K562 (cell line): ENCODE data around the gene PHF12. TPM values are rescaled to one million over a fixed set of nuclear protein-coding genes. Genes with fewer than 3 reads are reported as not detected.

Experiments
- ATAC-seq: fragments of 200-7000 bp; cut with Tn5 transposase; 3 replicates; pipeline ENCODE4 v1.9.1; 2020; ENCODE audit warnings: moderate library complexity
- BruUV-seq: library from RNA; stranded (reverse); fragments of 400-500 nt; replicated peaks from 2 replicates; lab custom pipeline; 2021; lab: Mats Ljungman, UMichigan
- CTCF ChIA-PET: fragments of 300-600 bp; formaldehyde crosslinking; extraction: SDS; loops from one replicate; lab custom pipeline; 2021; ENCODE audit warnings: low intra/inter-chr PET ratio; lab: Yijun Ruan, JAX
- POLR2A ChIA-PET: fragments of 300-600, 350-650 bp; sonication (Branson Sonifier 250); formaldehyde crosslinking; extraction: SDS; loops from one replicate; lab custom pipeline; 2021; ENCODE audit warnings: antibody characterized with exemption, inconsistent platforms; lab: Yijun Ruan, JAX
- DNase-seq, 4 experiments: peaks; one replicate each; pipeline versions ENCODE4 v3.0.0 to v3.0.0-alpha.2; 2011 to 2018; ENCODE audit warnings: low spot score in 3 of 4, mixed read lengths in 3 of 4; ENCODE audit errors: extremely low read depth in 1 of 4
- FAIRE-seq: peaks from 2 replicates; lab custom pipeline; 2011; peaks lifted over from hg19 to GRCh38; lab: Jason Lieb, UNC
- H2AFZ ChIP-seq: 2 replicates; pipeline ENCODE4 v1.6.0; 2011; ENCODE audit warnings: low read depth, low read length, control low read depth, inconsistent platforms
- H3K27ac ChIP-seq: fragments of 200-600 bp; 3 replicates; pipeline ENCODE4 v1.8.0; 2011; ENCODE audit warnings: low read depth, mild to moderate bottlenecking, control low read depth, inconsistent platforms, low read length, moderate library complexity, mixed read lengths; ENCODE audit errors: extremely low read depth
- H3K27me3 ChIP-seq, 2 experiments: fragments of 300-600 bp in 1 of 2; 2 replicates in 1 of 2; 3 replicates in 1 of 2; pipeline versions ENCODE4 v1.6.0 to v1.8.0; 2011; ENCODE audit warnings: inconsistent platforms in 2 of 2, low read length in 2 of 2, mild to moderate bottlenecking in 1 of 2, mixed read lengths in 1 of 2, moderate library complexity in 1 of 2; ENCODE audit not compliant: control insufficient read depth in 2 of 2, insufficient read depth in 2 of 2
- H3K36me3 ChIP-seq: fragments of 300-600 bp; 3 replicates; pipeline ENCODE4 v1.8.0; 2011; ENCODE audit warnings: mild to moderate bottlenecking, low read length, inconsistent platforms; ENCODE audit not compliant: control insufficient read depth, insufficient read depth
- H3K4me1 ChIP-seq, 2 experiments: fragments of 200-600 bp in 1 of 2; replicated peaks in 1 of 2; 2 replicates in 1 of 2; 3 replicates in 1 of 2; pipeline versions ENCODE4 v1.5.1 to v1.8.0; 2011; ENCODE audit warnings: inconsistent platforms in 2 of 2, low read length in 2 of 2, mild to moderate bottlenecking in 1 of 2, mixed read lengths in 1 of 2, moderate library complexity in 1 of 2; ENCODE audit not compliant: control insufficient read depth in 2 of 2, insufficient read depth in 2 of 2
- H3K4me2 ChIP-seq: 2 replicates; pipeline ENCODE4 v1.6.1; 2011; ENCODE audit warnings: low read length, control low read depth, inconsistent platforms, mixed read lengths; ENCODE audit not compliant: insufficient read depth
- H3K4me3 ChIP-seq: fragments of 200-600 bp; sonication (generic), shearing (Covaris generic); 2 replicates; pipeline ENCODE4 v1.5.1; 2016; ENCODE audit warnings: control low read depth, inconsistent platforms
- H3K79me2 ChIP-seq: fragments of 200-600 bp; 3 replicates; pipeline ENCODE4 v1.8.0; 2011; ENCODE audit warnings: low read length, inconsistent platforms; ENCODE audit not compliant: control insufficient read depth, insufficient read depth
- H3K9ac ChIP-seq, 2 experiments: 2 replicates each; pipeline versions ENCODE4 v1.6.0 to v1.6.1; 2011; ENCODE audit warnings: low read depth in 2 of 2, low read length in 2 of 2, control low read depth in 1 of 2, inconsistent platforms in 1 of 2, mild to moderate bottlenecking in 1 of 2, mixed read lengths in 1 of 2; ENCODE audit not compliant: insufficient read depth in 1 of 2
- H3K9me1 ChIP-seq: one replicate; pipeline ENCODE4 v1.6.0; 2011; ENCODE audit warnings: inconsistent platforms, mild to moderate bottlenecking, low read length, moderate library complexity; ENCODE audit not compliant: control insufficient read depth, insufficient read depth
- H3K9me3 ChIP-seq: replicated peaks from 2 replicates; pipeline ENCODE4 v1.5.1; 2011; ENCODE audit warnings: low read depth, low read length, inconsistent platforms; ENCODE audit not compliant: control insufficient read depth, insufficient read depth
- H4K20me1 ChIP-seq: replicated peaks from 2 replicates; pipeline ENCODE4 v1.6.1; 2011; ENCODE audit warnings: low read length, inconsistent platforms, mixed read lengths; ENCODE audit not compliant: control insufficient read depth, insufficient read depth
- NFIC ChIP-seq: fragments of 450-650 bp; IDR thresholded peaks from 2 replicates; pipeline ENCODE4 v1.6.1; 2017; ENCODE audit warnings: mild to moderate bottlenecking, inconsistent platforms
- WGBS: fragments of 100-300 bp; shearing (Covaris generic); methylation state at CpG from one replicate; pipeline ENCODE4 v1.1.6; 2016; ENCODE audit warnings: low coverage, mixed read lengths; ENCODE audit not compliant: insufficient coverage; ENCODE audit errors: missing lambda C conversion rate; 5-methylcytosine and 5-hydroxymethylcytosine counted together
- in situ Hi-C: fragments of 300-500 bp; cut with MboI; formaldehyde crosslinking; loops from 4 replicates; pipeline ENCODE4 v1.15.0; 2018; ENCODE audit warnings: inconsistent platforms, mixed read lengths
- intact Hi-C: fragments of 100-400 bp; cut with micrococcal nuclease; formaldehyde crosslinking; loops from 2 replicates; pipeline ENCODE4 v1.14.2; 2022
- polyA plus RNA-seq, 8 experiments: library from polyadenylated mRNA; depleted of rRNA in 4 of 8; stranded (reverse) in 5 of 8; unstranded in 3 of 8; fragments of >200 nt; fragmentation: Nextera tagmentation in 2 of 8; fragmentation: Illumina TruSeq in 1 of 8; extraction: Ambion mirVana in 2 of 8; extraction: Trizol in 1 of 8; gene quantifications; 2 replicates each; pipeline versions ENCODE4 v1.2.1 to v1.2.3, GENCODE V29; 2011 to 2014; ENCODE audit warnings: inconsistent platforms in 1 of 8, missing spikeins in 1 of 8
- total RNA-seq, 7 experiments: library from RNA; depleted of rRNA in 6 of 7; stranded (reverse); fragments of >200 nt in 6 of 7; fragmentation: Illumina TruSeq in 2 of 7; extraction: Trizol in 2 of 7; gene quantifications; 2 replicates each; pipeline versions ENCODE4 v1.2.1 to v1.2.3, GENCODE V29; 2011 to 2021; ENCODE audit warnings: low replicate concordance in 1 of 7
- TF ChIP-seq, protein P1 (sequence below): fragments of 250-450 bp; sonication (Bioruptor Pico); IDR thresholded peaks from 2 replicates; pipeline ENCODE4 v1.5.0; 2020; ENCODE audit warnings: mild to moderate bottlenecking, borderline replicate concordance
- TF ChIP-seq, protein P2 (sequence below): fragments of 250-450 bp; sonication (Bioruptor Pico); IDR thresholded peaks from 2 replicates; pipeline ENCODE4 v1.5.0; 2022; ENCODE audit warnings: mild to moderate bottlenecking
- TF ChIP-seq, protein P3 (sequence below), 2 experiments: fragments of 450-650 bp; IDR thresholded peaks; 2 replicates each; pipeline ENCODE4 v1.6.1; 2016

PHF12 gene
- total and polyA plus RNA-seq, 9 of the 15 experiments (the other 6 are each of a cell fraction or from before 2014, with no cell fraction given): 0.82 to 31.3 (median 13.5) TPM

DNA sequence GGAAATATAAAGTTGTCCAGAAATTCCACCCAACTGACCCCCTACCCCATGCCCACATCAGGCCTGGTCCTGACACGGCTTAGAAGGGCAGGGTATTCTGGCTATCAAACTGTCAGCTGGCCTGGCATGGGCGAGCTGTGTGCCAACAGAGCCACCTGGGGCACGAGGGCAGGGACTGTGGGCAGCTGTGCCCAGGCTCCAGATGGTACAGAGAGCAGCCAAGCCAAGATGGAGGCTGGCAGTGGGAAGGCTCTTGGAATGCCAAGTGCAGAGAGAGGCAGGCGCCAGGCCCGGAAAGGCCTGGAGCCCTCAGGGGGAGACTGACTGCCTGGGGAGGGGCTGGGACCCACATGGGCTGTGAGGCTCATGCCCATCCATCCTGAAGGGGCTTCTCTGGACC lies 24.3 kb upstream of the PHF12 start (continued):
- TF ChIP-seq, protein P1, sequence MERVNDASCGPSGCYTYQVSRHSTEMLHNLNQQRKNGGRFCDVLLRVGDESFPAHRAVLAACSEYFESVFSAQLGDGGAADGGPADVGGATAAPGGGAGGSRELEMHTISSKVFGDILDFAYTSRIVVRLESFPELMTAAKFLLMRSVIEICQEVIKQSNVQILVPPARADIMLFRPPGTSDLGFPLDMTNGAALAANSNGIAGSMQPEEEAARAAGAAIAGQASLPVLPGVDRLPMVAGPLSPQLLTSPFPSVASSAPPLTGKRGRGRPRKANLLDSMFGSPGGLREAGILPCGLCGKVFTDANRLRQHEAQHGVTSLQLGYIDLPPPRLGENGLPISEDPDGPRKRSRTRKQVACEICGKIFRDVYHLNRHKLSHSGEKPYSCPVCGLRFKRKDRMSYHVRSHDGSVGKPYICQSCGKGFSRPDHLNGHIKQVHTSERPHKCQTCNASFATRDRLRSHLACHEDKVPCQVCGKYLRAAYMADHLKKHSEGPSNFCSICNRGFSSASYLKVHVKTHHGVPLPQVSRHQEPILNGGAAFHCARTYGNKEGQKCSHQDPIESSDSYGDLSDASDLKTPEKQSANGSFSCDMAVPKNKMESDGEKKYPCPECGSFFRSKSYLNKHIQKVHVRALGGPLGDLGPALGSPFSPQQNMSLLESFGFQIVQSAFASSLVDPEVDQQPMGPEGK (CRISPR knock-in tag): no peak
- TF ChIP-seq NFIC: no peak
- TF ChIP-seq, protein P2, sequence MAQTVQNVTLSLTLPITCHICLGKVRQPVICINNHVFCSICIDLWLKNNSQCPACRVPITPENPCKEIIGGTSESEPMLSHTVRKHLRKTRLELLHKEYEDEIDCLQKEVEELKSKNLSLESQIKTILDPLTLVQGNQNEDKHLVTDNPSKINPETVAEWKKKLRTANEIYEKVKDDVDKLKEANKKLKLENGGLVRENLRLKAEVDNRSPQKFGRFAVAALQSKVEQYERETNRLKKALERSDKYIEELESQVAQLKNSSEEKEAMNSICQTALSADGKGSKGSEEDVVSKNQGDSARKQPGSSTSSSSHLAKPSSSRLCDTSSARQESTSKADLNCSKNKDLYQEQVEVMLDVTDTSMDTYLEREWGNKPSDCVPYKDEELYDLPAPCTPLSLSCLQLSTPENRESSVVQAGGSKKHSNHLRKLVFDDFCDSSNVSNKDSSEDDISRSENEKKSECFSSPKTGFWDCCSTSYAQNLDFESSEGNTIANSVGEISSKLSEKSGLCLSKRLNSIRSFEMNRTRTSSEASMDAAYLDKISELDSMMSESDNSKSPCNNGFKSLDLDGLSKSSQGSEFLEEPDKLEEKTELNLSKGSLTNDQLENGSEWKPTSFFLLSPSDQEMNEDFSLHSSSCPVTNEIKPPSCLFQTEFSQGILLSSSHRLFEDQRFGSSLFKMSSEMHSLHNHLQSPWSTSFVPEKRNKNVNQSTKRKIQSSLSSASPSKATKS (CRISPR knock-in tag): no peak

DNA sequence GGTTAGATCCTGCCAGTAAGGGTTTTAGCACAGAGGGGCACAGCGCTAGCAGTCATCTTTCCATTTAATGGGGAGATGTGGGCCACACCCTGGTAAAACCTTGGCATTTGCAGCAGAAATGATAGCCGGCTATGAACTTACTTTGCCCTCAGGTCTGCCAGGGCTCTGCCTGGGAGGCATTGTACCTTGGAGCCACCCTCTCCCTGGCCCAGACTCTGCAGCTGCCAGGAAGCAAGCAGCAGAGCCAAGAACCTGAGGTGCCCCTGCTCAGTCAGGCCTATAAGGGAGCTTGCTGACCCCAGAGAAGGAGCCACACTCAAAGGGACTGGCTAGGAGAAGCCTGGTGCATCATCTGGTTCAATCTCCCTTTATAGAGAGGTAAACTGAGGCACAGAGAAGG lies 23.7 kb upstream of the PHF12 start:
- Histone ChIP-seq H3K4me2 (no peak overlapping the region), H3K79me2 (no peaks in the 10 kb centered on the region), H3K9ac (no peak overlapping the region), H3K4me3 (no peak overlapping the region), H4K20me1 (peaks cover 44% of the 10 kb centered on the region), H3K27me3 (peaks cover 29 to 58% of the 10 kb centered on the region in 2 experiments; a peak in 4 of 5 replicates), H2AFZ (no peak overlapping the region), H3K9me1 (peaks cover 5% of the 10 kb centered on the region), H3K4me1 (peaks cover 0 to 3% of the 10 kb centered on the region in 2 experiments; a peak in 3 of 5 replicates), H3K9me3 (no peaks in the 10 kb centered on the region), H3K36me3 (no peaks in the 10 kb centered on the region), H3K27ac (no peak overlapping the region; the same call in 2 of the 3 replicates)
- no peak for DNase-seq
- CTCF ChIA-PET: no interaction called here
- no TSS peak for BruUV-seq
- FAIRE-seq: no peak
- TF ChIP-seq, protein P3, sequence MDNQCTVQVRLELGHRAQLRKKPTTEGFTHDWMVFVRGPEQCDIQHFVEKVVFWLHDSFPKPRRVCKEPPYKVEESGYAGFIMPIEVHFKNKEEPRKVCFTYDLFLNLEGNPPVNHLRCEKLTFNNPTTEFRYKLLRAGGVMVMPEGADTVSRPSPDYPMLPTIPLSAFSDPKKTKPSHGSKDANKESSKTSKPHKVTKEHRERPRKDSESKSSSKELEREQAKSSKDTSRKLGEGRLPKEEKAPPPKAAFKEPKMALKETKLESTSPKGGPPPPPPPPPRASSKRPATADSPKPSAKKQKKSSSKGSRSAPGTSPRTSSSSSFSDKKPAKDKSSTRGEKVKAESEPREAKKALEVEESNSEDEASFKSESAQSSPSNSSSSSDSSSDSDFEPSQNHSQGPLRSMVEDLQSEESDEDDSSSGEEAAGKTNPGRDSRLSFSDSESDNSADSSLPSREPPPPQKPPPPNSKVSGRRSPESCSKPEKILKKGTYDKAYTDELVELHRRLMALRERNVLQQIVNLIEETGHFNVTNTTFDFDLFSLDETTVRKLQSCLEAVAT (IDR thresholded peaks at IDR 0.05): no peak
- POLR2A ChIA-PET: interaction anchor here (0.7 kb wide), 1 partner anchor 41 kb away, joined by 4 read pairs; no protein-coding TSS in a partner anchor
- no peak for ATAC-seq
- intact Hi-C loops (no loop called here), in situ Hi-C loops (no loop called here)
- 14% methylated on average over 2 of the region's 2 CpGs for WGBS
